Testis (tissue), 3 donors: ENCODE data around the gene MX1. TPM values are rescaled to one million over a fixed set of nuclear protein-coding genes. Genes with fewer than 3 reads are reported as not detected.

Source experiments
- DNase-seq: peaks from one replicate; pipeline ENCODE4 v3.0.0-alpha.2; 2019
- H3K27ac ChIP-seq, 2 donors: fragments of 200-600 bp; sonication (generic); one replicate each; pipeline ENCODE4 v1.5.1; 2019
- H3K27me3 ChIP-seq: fragments of 200-600 bp; sonication (generic); one replicate; pipeline ENCODE4 v1.5.1; 2019
- H3K36me3 ChIP-seq: fragments of 200-600 bp; sonication (generic); one replicate; pipeline ENCODE4 v1.5.1; 2017; ENCODE audit warnings: low read depth; ENCODE audit errors: missing control alignments
- H3K4me1 ChIP-seq: fragments of 200-600 bp; sonication (generic); one replicate; pipeline ENCODE4 v1.5.1; 2019
- H3K4me3 ChIP-seq, 2 donors: fragments of 200-600 bp; sonication (generic); one replicate each; pipeline ENCODE4 v1.5.1; 2017 to 2019
- H3K9me3 ChIP-seq: fragments of 200-600 bp; sonication (generic); one replicate; pipeline ENCODE4 v1.5.1; 2017
- POLR2A ChIP-seq: fragments of 450-650 bp; IDR thresholded peaks from one replicate; pipeline ENCODE4 v1.6.1; 2017; ENCODE audit warnings: antibody characterized with exemption, mild to moderate bottlenecking, moderate library complexity
- WGBS, 2 donors: methylation state at CpG; one replicate each; pipeline ENCODE4 v1.1.5; 2018; 5-methylcytosine and 5-hydroxymethylcytosine counted together
- intact Hi-C: fragments of 100-400 bp; cut with DNase I; formaldehyde crosslinking; loops from one replicate; pipeline ENCODE4 v1.15.1; 2023; ENCODE audit warnings: low total_unique reads
- polyA plus RNA-seq: library from polyadenylated mRNA; stranded (reverse); fragments of 350-450 nt; fragmentation: Illumina TruSeq; extraction: RNeasy Lipid Tissue Mini Kit (QIAGEN cat#74804); gene quantifications from one replicate; pipeline ENCODE4 v1.2.3, GENCODE V29; 2014; ENCODE audit warnings: low read depth, low replicate concordance; ENCODE audit not compliant: insufficient read depth
- total RNA-seq, 2 donors: library from RNA; depleted of rRNA; stranded (reverse); fragments of >200 nt; gene quantifications; one replicate each; pipeline ENCODE4 v1.2.3, GENCODE V29; 2016
- TF ChIP-seq, protein P1 (sequence below), 3 experiments: fragments of 450-650 bp in 2 of 3; fragments of 200-600 bp in 1 of 3; sonication (generic) in 1 of 3; IDR thresholded peaks; one replicate each; pipeline ENCODE4 v1.5.1; 2016 to 2019; ENCODE audit warnings: antibody characterized with exemption in 3 of 3, mild to moderate bottlenecking in 2 of 3, moderate library complexity in 1 of 3

The MX1 gene
- total and polyA plus RNA-seq, 3 donors from 2014 or later: 18.0 to 36.1 (median 22.7) TPM

DNA sequence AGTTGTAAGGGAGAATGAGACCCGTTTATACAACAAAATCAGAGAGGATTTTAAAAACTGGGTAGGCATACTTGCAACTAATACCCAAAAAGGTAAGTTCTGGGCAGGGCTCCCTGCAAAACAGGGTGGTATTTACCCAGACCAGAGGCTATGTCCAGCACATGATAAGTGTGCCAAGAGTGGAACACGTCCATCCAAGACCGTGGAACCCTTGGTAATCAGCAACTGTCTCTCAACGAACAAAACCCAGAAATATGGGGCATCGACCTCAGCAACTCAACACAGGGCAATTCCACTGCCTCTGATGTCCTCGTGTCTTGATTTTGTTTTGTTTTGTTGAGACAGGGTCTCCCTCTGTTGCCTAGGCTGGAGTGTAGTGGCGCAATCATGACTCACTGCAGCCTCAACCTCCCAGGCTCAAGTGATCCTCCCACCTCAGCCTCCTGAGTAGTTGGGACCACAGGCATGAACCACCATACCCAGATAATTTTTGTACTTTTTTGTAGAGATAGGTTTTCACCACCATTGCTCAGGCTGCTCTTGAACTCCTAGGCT is 26.7 kb upstream of the MX1 start:
- no peaks in the 10 kb centered on the region for H3K27me3 ChIP-seq
- DNase-seq: no peak
- H3K9me3 ChIP-seq: no peaks in the 10 kb centered on the region
- no peaks in the 10 kb centered on the region for H3K36me3 ChIP-seq
- TF ChIP-seq, protein P1, sequence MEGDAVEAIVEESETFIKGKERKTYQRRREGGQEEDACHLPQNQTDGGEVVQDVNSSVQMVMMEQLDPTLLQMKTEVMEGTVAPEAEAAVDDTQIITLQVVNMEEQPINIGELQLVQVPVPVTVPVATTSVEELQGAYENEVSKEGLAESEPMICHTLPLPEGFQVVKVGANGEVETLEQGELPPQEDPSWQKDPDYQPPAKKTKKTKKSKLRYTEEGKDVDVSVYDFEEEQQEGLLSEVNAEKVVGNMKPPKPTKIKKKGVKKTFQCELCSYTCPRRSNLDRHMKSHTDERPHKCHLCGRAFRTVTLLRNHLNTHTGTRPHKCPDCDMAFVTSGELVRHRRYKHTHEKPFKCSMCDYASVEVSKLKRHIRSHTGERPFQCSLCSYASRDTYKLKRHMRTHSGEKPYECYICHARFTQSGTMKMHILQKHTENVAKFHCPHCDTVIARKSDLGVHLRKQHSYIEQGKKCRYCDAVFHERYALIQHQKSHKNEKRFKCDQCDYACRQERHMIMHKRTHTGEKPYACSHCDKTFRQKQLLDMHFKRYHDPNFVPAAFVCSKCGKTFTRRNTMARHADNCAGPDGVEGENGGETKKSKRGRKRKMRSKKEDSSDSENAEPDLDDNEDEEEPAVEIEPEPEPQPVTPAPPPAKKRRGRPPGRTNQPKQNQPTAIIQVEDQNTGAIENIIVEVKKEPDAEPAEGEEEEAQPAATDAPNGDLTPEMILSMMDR (IDR thresholded peaks at IDR 0.05): no peak
- no peak for TF ChIP-seq POLR2A
- WGBS, 2 donors: 91 to 95% methylated on average over 7 of the region's 7 CpGs
- H3K27ac ChIP-seq: no peak overlapping the region
- H3K4me1 ChIP-seq: peaks cover 6% of the 10 kb centered on the region
- intact Hi-C loops: no loop called here
- H3K4me3 ChIP-seq: no peak overlapping the region

DNA sequence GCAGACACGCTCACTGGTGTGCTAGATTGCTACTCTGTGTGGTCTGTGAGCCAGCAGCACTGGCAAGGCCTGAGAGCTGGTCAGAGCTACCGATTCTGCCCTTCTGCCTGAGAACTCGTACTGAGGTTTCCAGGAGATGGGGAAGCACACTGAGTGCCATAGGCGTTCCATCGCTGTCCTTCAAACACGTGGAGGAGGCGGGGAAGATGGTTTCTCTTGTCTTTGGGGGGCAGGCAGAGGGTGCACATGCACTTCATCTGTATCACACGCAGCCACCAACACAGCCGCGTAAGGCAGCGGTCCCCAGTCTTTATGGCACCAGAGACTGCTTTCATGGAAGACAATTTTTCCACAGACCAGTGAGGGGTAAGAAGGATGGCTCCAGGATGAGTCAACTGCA is 23.8 kb upstream of the MX1 start:
- Histone ChIP-seq H3K4me3 (no peak overlapping the region), H3K27ac (no peak overlapping the region), H3K4me1 (peaks cover under 1% of the 10 kb centered on the region), H3K36me3 (no peaks in the 10 kb centered on the region), H3K27me3 (no peaks in the 10 kb centered on the region), H3K9me3 (no peaks in the 10 kb centered on the region)
- TF ChIP-seq POLR2A: no peak
- TF ChIP-seq, protein P1 (IDR thresholded peaks at IDR 0.05): no peak
- intact Hi-C loops: no loop called here
- WGBS, 2 donors: 90 to 95% methylated on average over 8 to 11 of the region's 11 CpGs
- no peak for DNase-seq

DNA sequence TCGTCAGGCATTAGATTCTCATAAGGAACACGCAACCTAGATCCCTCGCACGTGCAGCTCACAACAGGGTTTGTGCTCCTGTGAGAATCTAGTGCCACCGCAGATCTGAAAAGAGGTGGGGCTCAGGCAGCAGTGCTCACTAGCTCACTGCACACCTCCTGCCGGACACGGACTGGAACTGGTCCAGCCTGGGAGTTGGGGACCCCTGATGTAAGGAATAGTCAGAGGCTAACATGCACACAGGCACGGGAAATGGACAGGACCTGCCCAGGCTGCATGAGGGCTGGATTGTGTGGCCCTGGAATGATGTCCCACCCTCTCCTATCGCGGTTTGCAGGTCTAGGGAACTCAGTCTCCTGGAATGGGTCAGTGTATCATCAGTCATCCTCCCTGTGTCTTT is 23.2 kb upstream of the MX1 start:
- TF ChIP-seq POLR2A: no peak
- TF ChIP-seq, protein P1 (IDR thresholded peaks at IDR 0.05): no peak
- H3K27ac ChIP-seq: no peak overlapping the region
- 91 to 96% methylated on average over 8 to 10 of the region's 10 CpGs for WGBS, 2 donors
- H3K9me3 ChIP-seq: no peaks in the 10 kb centered on the region
- no peak for DNase-seq
- no peaks in the 10 kb centered on the region for H3K36me3 ChIP-seq
- H3K4me1 ChIP-seq: no peaks in the 10 kb centered on the region
- no peak overlapping the region for H3K4me3 ChIP-seq
- intact Hi-C loops: no loop called here
- no peaks in the 10 kb centered on the region for H3K27me3 ChIP-seq

DNA sequence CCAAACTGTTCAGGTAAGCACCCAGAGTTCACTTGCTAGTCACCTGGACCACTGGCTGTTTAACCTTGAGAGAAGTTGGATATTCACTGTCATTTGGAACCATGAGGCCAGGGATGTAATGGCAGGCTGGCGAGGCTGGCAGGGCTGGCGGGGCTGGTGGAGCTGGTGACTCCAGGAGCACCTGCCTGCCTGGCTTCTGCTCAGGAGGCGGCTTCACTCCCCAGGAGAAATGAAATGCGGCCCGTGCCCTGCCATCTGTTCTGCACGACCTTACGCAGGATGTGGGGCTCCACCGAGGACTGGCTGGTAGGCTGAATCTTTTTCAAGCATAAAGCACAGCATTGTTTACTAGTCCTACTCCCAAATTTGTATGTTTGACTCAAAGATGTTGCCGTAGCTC is 22.7 kb upstream of the MX1 start:
- H3K27me3 ChIP-seq: no peaks in the 10 kb centered on the region
- TF ChIP-seq, protein P1 (IDR thresholded peaks at IDR 0.05): no peak
- no peak for TF ChIP-seq POLR2A
- H3K9me3 ChIP-seq: no peaks in the 10 kb centered on the region
- no peaks in the 10 kb centered on the region for H3K36me3 ChIP-seq
- intact Hi-C loops: no loop called here
- H3K27ac ChIP-seq: no peak overlapping the region
- H3K4me1 ChIP-seq: no peaks in the 10 kb centered on the region
- WGBS, 2 donors: 87 to 92% methylated on average over 9 of the region's 9 CpGs
- DNase-seq: no peak
- no peak overlapping the region for H3K4me3 ChIP-seq

DNA sequence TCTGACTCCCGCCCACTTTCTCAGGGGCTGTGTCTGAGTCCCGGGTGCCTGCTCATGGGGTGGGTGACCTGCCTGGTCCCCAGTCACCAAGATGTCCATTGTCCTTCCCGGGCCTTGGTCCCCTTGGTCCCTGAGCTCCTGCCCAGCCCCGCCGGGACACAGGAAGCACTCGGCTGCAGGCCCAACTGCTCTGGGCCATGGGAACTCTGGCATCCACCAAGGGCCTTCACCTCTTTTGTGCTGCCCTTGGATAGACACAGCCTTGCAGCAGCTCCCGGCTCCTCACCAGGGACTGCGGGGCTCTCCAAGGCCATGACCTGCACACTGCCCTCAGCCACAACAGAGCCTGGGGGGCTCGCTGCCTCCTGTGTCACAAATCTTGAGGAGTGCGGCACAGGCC is 22.1 kb upstream of the MX1 start:
- H3K27me3 ChIP-seq: no peaks in the 10 kb centered on the region
- no peaks in the 10 kb centered on the region for H3K9me3 ChIP-seq
- H3K4me3 ChIP-seq: no peak overlapping the region
- no peaks in the 10 kb centered on the region for H3K36me3 ChIP-seq
- WGBS, 2 donors: 91 to 92% methylated on average over 7 to 10 of the region's 10 CpGs
- intact Hi-C loops: no loop called here
- H3K4me1 ChIP-seq: no peaks in the 10 kb centered on the region
- DNase-seq: no peak
- TF ChIP-seq POLR2A: no peak
- TF ChIP-seq, protein P1 (IDR thresholded peaks at IDR 0.05): no peak
- no peak overlapping the region for H3K27ac ChIP-seq
